ENCODE results near the gene GLIPR1L1.

GLIPR1L1 gene

GRCh38 chr12:75354011-75354410 lies 19.5 kb downstream of the GLIPR1L1 start:
- DNase-seq, result no peak

GRCh38 chr12:75360920-75361319 lies 26.4 kb downstream of the GLIPR1L1 start:
- no peak for DNase-seq

DNA sequence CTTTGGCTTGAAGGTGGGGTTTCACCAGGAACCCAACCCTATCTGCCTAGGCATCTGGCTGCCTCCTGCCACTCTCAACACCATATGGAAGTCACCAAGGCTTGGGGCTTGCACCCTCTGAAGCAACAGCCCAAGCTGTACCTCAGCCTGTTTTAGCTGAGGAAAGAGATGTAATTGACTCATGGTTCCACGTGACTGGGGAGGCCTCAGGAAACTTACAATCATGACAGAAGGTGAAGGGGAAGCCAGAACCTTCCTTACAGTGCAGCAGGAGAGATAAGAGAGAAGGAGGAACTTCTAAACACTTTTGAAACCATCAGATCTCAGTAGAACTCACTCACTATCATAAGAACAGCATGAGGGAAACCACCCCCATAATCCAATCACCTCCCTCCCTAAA lies 26.9 kb downstream of the GLIPR1L1 start:
- DNase-seq, result no peak

DNA sequence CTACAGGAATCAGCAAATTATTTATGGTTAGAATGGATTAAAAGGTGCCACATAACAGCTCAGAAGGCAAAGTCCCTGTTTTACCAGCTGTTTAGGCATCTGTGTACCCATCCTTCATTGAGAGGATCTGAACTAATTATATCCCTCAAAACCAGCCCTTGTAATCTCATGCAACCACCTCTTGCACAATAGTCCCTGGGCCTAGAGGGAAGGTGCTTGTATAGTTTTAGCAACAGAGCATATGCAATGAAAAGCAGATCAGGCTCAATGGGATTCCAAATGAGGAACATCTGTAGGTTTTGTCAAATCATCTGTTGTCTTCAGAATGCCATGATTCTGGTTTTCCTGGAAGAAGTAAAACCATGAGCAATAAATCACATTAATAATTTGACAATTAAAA lies 30.4 kb downstream of the GLIPR1L1 start:
- no peak for DNase-seq

DNA sequence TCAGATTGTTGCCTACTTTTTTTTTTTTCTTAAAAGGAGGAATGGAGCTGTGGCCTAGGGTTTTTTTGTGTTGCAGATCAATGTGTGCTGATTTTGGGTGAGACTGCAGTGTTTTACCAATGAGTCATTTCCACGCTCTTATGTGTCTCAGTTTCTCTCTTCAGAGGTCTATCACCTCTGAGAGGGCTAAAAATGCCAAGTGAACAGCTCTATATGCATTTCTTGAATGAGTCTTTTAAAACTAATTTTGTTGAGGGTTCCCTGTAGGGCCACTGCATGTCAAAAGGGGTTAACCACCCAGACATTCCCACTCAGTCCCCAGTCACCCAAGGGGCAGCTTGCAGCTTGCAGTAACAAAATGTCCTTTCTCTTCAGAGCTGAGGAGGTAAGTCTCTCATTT lies 32.2 kb downstream of the GLIPR1L1 start:
- DNase-seq, result no peak

GRCh38 chr12:75374971-75375370 lies 40.5 kb downstream of the GLIPR1L1 start:
- no peak for DNase-seq

DNA sequence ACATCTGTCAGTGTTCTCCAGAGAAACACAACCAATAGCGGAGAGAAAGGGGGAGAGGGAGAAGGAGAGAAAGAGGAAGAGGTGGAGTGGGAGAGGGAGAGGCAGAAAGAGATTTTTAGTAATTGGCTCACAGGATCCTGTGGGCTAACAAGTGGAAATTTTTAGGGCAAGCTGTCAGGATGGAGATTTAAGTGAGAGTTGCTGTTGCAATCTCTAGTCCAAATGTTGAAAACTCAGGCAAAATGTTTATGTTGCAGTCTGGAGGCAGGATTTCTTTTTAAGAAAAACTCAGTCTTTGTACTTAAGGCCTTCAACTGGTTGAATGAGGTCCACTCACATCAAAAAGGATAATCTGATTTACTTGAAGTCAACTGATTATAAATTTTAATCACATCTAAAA lies 43.9 kb downstream of the GLIPR1L1 start:
- DNase-seq, result no peak

DNA sequence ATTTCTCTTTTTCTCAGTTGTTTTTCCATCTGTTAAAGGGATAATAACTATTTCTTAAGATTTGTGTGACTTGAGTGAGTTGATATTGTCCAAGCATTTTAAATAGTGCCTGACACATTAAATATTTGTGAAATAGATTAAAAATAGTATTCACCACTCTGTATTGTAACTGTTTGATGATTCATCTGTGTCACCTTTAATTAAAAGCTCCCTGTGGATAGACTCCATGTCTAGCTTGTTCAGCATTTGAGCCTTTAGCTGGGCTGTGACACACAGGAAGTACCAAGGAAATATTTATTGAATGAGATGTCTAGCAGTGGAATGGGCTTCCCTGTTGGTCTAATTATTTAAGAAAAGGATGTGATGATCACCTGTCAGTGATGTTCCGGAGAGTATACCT lies 54.6 kb downstream of the GLIPR1L1 start:
- DNase-seq, result no peak

DNA sequence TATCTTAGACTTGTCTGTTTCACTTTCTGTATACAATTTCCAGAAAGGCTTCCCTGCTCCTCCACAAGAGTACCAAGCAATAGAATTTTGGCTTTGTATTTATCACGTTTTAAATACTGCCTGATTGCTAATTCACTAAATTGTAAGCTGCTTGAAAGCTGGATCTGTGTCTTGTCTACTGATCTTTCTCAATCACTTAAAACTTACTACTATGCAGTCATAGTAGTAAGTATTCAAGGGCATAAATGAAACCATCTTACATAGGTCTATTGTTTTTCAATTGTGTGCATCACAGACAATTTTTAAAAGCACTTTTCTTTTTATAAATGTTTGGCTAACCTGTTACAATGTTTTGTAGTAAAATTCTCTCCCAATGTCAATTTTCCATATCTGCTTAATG lies 55.2 kb downstream of the GLIPR1L1 start:
- no peak for DNase-seq

DNA sequence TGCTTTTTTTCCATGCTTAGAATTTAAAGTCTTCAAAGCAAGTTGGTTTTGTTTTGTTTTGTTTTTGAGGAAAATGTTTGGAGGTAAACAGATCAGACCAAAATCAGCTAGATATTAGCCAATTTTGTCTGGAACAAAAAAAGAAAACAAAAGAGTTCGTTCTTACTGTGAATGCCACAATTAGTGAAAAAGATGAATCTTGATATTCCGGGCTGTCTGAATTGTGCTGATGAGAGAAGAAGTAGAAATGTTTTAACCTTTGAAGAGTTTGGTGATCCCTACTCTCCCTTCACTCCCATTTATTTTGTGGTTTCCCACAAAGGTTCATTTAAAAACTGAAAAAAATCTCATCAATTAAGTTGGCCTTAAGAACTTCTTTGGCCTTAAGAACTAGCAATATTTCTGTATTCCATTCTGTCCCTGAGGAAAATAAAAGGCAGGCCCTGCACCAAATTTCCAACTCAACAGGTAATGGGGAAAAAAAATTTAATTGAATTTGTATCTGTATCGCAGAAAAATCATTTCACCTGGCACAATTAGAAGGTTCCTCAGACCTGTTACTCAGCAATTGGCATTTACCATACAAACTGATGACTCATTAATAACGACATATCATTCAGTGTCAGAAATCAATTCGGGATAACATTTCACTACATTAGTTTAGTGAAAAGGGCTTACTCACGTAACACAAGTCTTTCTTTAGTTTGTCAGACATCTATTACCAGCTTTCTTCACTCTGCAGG lies 55.9 kb downstream of the GLIPR1L1 start:
- no peak for DNase-seq

GRCh38 chr12:75390899-75391538 lies 56.5 kb downstream of the GLIPR1L1 start, which contains the start of gene GLIPR1L2:
Gene GLIPR1L2, plus strand, starts transcription at chr12:75391089. Its CDS starts 28 bp downstream, at chr12:75391117.
- DNase-seq, result peak; percentile 95

- DNase-seq, result no peak
Observed at GRCh38 chr12:75404231-75404630, 69.8 kb downstream of the GLIPR1L1 start.

- DNase-seq, result no peak
Observed at GRCh38 chr12:75407683-75408082, 73.2 kb downstream of the GLIPR1L1 start.

DNA sequence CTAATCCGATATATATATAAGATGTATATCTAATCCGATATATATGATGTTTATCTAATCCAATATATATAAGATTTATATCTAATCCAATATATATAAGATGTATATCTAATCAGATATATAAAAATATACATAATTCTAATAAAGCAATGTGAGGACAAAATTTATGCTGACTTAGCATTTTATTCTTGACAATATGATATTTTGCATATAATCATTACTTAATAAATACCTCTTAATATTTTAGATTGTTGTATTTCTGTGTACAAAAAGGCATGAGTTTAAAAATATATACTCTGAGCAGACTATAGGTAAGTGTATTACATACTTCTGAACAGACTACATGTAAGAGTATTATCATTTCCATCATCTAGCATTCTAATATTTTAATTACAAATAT lies 75.4 kb downstream of the GLIPR1L1 start:
- no peak for DNase-seq

- DNase-seq, result no peak
Observed at GRCh38 chr12:75414671-75415070, 80.2 kb downstream of the GLIPR1L1 start.

DNA sequence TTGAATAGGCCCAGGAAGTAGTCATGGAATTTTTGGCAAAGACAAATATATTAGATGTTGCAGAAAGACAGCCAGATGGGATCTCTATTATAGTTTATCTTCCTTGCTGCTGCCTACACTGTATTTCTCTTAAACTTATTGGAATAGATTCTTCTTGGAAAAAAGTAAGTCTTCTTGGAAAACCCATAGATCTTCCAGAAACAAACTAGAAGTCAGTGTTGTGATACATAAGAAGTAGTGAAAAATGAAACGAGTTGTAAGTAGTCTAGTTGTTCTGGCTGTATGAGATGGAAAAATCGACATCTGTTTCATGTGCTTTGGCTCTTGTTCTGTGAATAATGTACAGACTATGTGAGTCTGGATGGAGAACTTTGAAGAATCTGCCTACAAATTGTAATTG lies 85.4 kb downstream of the GLIPR1L1 start:
- DNase-seq, result no peak
